GM12873 (cell line): ENCODE results near the gene AQP12B.

Experiments
- CTCF ChIP-seq: IDR thresholded peaks from 2 replicates; pipeline ENCODE4 v1.5.1; 2012; ENCODE audit warnings: low read depth, mild to moderate bottlenecking, moderate library complexity, low read length, control low read depth; ENCODE audit not compliant: insufficient read depth; ENCODE audit errors: missing control alignments

The AQP12B gene

GRCh38 chr2:240711701-240712100 is 29.0 kb upstream of the AQP12B start:
- no peak for TF ChIP-seq CTCF

- TF ChIP-seq CTCF: no peak
Observed at GRCh38 chr2:240711296-240711695, 28.6 kb upstream of the AQP12B start.

- no peak for TF ChIP-seq CTCF
Observed at GRCh38 chr2:240708457-240708856, 25.8 kb upstream of the AQP12B start.

DNA sequence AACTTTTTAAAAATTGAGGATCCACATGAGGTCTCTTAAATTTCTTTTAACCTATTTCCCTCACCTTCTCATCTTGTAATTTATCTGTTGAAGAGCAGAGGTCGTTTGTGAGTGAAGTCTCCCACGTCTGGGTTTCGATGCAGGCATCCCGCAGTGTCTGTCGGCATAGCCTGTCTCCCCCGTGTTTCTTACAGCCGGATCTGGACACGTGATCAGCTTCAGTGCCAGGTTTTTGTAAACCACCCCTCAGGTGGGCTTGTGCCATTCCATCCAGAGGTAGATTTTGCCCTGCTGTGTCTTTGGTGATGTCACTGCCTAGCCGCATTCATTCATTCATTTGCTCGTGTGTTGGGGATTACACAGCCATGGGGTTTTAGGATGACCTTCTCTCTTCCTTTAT is 25.1 kb upstream of the AQP12B start:
- no peak for TF ChIP-seq CTCF

DNA sequence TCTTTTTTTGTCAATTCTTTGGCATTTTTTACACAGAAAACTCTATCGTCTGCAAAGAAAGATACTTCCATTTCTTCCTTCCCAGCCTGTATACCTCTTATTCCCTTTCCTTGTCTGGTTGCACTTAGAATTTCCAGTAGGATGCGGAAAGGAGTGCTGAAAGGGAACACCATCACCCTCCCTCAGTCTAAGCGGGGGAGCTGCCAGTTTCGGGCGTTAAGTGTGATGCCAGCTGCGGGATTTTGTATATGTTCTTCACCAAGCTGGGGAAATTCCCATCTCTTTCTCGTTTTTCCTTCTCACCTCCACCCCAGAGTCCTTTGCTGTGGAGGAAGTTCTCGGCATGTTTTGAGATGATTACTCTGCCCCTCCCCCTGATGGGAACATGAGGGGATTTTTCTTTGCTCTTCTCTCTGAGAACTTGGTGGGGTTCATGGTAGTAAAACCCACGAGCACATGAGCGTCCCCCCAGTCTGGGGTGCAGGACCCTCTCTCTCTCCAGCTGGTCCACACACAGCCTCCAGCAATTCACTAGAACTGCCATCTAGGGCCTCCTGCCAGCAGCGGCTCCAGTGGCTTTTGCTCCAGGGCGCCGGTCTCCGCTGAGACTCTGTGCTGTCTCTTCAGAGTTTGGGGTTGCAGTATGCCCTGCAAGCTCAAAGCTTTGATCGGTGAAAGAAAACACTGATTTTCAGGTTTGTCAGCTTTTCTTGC is 24.5 kb upstream of the AQP12B start:
- no peak for TF ChIP-seq CTCF

- no peak for TF ChIP-seq CTCF
Observed at GRCh38 chr2:240705204-240705791, 22.6 kb upstream of the AQP12B start.

GRCh38 chr2:240704651-240705050 is 22.0 kb upstream of the AQP12B start:
- TF ChIP-seq CTCF: no peak
